HG03103 (cell line): ENCODE data around the gene SLCO2A1.

Experiments
- ATAC-seq: cut with Tn5 transposase; IDR thresholded peaks from one replicate; pipeline ENCODE4 v1.9.1; 2021; ENCODE audit warnings: low read depth; ENCODE audit not compliant: unreplicated experiment

Gene SLCO2A1

DNA sequence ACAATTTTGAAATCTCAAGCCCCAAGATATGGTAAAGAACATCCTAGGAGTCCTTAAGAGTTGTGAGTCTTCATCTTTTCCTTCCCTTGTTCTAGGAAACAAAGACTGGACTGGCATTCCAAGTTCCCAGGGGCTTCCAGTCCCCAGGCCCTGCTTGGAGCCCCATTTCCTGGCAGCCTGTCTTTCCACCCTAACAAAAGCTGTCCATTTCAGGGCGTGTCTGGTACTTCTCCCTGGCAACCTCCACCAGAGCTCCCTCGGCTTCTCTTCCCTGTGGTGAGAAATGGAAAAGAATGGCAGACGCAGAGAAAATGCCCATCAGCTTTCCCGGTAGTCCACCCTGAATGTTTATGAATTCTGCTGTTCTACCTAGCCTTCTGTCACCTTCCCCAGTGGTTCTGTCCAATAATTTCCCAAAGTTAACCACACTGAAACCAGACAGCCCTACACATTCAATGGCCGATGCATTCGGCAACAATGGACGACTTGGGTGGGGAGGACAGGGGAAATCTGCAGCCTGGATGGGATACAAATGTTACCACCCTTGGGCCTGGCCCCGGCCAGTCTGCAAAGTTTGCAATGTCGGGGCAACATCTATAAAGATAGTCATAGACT, 140.9 kb downstream of the SLCO2A1 start:
- no peak for ATAC-seq

DNA sequence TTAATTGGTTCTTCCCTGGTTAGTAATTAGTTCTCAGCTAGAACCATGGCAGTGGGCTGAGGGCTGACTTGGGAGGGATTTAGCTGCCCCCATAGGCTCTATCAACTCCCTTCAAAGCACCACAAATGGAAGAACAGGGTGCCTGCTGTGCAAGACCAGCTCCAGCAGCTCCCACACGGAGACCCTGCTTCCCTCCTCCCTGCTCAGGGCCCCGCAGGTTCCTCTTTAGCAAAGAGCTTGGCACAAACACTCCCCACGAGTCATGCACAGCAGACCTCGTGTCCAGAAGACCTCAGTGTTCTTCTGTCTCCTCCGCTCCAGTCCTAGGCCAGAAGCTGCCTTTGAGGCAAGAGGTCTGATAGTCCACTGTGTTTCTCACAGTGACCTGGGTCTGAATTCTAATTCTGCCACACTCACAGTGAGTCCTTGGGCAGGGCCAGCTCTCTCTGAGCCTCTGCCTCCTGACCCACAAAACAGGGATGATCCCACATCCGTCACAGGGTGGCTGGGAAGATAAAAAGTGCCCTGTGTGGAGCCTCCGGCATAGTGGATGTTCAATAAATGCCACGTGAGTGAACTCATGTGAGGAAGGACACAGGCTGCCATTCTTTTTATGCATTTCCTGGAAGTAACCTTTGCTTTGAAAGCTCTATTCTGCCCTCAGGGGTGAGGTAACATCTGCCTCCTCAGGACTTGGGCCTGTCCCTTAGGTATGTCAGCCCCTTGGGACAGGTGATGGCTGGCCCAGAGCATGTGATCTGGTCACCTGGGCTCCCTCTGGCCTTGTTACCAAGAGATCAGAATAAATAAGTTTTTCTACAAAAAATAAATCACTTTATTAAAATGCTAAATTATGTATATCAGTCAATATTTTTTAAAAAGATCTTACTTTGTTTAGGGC, 141.7 kb downstream of the SLCO2A1 start:
- ATAC-seq: no peak

DNA sequence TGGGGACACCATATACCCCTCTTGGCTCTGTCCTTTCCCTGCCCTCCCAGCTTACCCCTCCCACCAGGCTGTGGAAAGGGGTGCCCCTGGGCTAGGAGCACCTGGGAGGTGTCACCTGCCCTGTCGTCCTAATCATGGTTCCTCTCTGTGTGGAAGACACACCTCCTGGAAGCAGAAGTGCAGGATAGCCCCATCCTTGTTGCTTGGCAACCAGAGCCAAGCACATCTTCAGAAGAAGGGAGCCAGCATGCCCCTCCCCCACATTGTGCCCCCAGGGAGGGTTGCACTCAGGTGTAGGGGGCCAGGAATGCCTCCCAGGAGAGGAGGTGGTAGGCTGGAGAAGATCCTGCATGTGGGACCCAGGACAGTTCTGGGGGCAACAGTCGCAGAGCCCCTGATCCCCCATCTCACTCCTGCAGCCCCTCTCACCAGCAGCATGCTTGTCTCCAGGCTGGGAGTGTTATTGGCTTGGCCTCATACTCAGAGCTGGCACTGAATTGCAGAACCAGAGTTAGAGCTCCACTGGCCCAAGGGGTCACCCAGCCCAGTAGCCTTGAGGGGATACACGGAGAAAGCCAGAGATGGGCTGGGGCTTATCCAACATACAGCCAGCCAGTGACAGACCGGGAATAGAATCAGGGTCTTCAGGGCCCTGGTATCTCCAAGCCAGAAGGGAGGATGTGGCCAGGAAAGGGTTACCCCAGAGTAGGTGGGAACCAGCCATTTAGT, 142.5 kb downstream of the SLCO2A1 start:
- ATAC-seq: no peak

DNA sequence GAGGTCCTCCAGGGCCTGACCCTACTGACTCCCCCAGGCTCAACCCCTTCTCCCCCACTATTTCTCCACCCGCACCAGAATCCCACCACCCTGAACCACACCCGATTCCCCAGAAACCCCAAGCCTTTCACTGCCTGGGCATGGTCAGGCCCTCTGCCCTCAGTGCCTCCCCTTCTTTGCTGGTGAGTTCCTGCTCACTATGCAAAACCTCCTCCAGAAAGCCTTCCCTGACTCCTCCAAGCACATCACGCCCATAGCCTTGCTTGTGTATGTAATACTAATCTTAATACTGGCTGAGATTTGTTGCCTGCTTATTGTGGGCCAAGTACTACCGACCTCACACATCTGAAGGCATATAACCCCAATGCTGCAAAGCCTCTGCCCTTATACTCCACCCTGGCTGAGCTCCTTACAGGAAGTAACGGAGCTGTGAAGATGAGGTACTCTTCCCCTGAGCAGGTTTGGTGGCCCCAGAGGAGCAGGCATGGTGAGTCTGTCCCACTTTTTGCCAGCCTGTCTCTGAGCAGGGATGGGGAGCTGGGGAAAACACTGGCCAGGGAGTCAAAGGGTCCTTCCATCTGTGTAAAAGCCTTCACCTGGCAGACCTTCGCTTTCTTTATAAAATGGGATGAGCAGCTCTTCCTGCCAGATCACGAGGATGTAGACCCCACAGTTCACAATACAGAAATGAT, 143.5 kb downstream of the SLCO2A1 start:
- no peak for ATAC-seq

DNA sequence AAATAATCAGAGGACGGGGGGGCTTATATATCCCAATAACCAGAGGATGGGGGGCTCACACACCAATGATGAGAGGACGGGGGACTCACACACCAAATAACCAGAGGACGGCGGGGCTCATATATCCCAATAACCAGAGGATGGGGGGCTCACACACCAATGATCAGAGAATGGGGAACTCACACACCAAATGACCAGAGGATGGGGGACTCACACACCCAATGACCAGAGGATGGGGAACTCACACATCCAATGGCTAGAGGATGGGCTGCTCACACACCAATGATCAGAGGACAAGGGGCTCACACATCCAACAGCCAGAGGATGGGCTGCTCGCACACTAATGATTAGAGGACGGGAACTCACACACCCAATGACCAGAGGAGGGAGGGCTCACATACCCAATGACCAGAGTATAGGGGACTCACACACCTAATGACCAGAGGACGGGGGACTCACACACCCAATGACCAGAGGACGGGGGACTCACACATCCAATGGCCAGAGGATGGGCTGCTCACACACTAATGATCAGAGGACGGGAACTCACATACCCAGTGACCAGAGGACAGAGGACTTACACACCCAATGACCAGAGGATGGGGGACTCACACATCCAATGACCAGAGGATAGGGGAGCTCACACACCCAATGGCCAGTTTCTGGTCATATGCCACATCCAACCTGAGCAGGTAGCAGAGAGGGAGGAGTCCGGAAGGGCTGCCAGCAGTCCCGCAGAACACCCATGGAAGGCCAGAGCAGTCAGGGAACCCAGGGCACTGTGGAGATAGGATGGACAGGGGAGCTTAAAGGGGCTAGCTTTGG, 144.6 kb downstream of the SLCO2A1 start:
- ATAC-seq: no peak

DNA sequence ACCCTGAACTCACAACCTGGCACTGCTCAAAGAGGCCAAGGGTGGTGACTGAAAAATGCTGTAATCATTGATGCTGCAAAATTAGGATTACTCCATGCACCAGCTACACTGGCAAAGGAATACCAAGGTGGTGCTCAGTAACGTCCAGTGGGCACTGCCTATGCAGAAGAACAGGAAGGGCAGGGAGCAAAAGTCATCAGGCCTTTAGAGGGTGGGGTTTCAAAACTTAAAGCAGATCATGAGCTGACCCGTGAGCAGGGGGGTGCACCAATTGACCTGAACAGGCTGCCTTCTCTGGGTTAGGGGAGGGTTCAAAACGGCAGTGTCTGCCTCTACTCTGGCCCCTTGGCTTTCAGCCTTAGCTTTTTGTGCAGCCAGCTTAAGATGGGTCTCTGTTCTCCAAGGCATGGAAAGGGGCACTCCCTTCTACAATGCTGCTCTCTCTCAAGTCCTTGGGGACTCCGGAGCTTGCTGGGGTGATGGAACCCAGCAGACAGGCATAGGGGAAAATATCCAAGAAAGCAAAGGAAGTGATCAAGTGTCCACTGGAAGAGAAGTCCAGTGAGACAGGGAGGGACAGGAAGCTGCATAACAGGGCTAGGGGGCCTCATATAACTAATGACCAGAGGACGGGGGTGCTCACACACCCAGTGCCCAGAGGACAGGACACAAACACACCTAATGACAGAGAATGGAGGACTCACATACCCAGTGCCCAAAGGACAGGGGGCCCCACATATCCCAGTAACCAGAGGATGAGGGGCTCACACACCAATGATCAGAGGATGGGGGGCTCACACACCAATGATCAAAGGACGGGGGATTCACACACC, 145.5 kb downstream of the SLCO2A1 start:
- ATAC-seq: no peak

DNA sequence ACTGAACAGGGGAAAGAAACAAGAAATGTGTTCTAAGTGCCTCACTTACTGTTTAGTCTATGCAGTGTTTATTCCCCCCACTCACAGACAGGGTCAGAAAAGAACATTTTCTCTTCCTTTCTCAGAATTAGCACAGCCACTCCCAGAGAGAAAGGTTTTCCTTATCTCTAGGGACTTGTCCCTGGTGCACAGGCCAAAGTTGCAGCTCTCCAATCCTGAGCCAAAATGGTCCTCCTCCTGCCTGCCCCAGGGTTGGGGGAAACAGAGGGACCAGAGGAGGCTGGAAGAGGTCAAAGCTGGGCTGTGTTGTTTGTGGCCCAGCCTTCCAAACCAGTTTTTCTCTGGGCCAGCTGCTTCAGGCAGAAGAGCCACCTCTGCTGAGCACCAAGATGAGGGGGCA, 146.1 kb downstream of the SLCO2A1 start:
- ATAC-seq: no peak

DNA sequence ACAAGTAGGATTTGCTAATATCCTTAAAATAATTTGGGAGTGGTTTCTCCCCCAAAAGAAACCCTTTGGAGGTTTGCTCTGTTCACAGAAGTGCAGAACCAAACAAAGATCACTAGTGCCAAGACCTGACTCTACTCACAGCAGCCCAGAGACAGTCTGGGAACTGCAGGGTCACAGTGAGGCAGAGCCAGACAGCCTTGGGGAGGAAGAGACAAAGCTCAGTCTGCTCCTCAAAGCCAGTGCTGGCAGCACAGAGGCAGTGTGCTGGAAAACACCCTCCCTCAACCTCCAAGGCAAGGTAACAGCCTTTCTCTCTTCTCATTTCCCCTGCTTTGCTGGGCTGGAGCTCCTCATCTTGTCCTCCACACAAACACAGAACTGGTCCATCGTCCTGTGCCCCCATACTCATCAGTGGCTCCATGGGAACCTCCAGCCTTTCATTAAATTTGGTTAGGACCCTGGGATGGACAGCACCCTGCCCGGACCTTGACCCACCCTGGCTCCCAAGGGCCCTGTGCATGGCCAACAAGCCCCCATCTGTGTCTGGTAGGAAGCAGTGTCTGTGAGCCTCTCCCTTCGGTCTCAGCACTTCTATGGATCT, 146.6 kb downstream of the SLCO2A1 start:
- ATAC-seq: no peak

DNA sequence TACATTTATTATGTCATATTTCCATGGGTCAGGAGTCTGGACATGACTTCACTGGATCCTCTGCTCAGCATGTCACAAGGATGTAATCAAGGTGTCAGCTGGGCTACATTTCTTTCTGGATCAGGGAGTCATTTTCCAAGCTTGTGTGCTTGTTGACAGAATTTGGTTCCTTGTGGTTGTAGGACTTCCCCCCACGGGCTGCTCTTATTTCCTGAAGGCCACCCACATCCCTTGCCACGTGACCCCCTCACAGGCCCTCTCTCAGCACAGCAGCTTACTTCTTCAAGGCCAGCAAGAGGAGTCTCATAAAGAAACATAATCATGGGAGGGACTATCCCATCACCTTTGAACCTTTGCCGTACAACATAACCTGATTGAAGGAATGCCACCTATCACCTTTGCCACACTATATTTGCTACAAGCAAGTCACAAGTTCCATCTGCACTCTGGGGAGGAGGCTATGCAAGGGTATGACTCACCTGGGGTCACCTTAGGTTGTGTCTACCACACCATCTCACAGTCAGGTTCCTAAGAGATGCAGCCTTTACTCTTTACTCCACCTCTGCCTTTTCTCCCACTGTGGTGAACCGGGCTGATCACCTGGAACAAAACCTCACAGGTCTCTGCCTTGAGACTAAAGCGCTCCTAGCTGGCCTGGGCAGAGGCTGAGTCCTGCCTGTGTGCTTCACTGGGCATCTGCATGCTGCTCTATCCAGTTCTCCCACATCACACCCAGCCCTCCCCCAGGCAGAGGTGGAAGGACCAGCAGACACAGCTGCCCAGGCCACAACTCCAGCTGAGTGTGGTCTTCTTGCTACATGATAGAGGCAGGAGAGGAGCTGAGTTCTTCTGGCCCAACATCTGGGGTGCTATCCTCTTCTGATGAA, 147.5 kb downstream of the SLCO2A1 start:
- no peak for ATAC-seq

DNA sequence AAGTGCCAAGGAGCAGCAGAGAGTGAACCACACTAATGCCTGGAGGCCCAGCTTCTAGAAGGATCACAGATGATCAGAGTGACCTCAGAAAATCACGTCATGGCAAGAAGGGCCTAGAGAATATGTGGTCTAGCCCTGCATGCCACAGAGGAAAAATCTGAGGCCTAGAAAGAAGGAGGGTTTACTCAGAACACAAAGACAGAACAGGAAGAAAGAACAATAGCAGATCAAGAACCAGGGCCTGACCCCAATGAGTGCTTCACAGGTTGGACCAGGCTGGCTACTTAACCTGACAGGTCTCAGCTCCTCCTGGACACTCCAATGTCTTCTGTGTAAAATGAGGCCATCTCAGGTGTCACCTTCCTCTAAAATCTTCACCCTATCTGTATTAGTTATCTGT, 148.2 kb downstream of the SLCO2A1 start:
- no peak for ATAC-seq

DNA sequence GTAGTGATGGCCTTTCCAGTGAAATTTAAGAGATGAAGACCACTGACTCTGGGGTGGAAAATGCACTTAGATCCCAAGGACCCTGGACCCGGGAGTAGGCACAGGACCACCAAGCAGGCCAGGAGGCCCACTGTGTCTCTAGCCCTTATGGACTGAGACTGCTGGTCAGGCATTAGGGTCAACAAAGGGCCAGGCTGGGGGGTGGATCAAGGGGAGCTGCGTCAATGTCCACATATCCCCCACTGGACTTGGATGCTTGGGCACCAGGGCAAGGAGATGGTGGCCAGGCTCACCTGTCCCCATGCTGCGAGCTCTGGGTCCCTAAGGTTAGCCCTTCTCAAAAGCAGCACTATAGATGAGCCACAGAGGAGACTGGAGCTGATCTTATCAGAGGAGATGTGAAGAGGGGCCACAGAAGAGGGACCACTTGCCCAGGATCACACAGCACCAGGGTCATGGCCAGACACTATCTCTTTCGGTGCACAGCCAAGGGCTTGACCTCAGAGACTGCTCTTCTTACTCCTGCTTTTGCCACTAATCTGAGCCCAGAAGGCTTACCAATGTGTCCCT, 148.8 kb downstream of the SLCO2A1 start:
- no peak for ATAC-seq

DNA sequence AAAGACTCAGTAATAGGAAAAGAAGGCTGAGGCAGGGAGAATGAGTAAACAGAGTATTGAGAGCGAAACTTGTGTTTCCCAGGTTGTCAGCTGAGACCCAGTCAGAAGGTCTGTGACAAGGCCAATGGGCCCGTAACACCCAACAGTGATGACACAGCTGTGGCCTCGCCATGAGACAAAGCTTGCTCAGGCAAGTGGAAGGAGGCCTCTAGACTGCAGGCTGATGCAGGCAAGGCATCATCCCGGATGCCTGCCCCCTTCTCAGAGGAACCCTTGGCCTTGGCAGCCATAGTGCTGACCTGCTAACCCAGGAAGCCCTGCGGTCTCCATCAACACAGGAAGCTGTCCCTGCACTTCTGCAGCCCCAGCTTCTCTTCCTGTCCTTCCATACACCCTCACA, 149.4 kb downstream of the SLCO2A1 start:
- no peak for ATAC-seq

DNA sequence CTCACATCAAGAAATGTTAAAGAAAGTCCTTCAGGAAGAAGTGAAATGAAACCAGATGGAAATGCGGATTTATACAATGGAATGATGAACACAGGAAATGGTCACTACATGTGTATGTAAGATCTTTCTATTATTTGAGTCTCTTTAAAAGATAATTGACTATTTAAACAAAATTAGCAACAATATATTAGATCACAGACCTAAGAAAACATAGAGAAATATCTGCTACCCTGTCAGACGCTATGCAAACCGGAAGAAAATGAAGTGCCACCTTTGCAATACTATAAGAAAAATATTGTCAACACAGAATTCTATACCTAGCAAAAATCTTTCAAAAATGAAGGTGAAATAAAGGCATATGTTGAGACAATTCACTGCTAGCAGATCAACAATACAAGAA, 151.2 kb downstream of the SLCO2A1 start:
- ATAC-seq: no peak
